GM23248 (cell line): Measurements from ENCODE around the gene LENG8. TPM values are rescaled to one million over a fixed set of nuclear protein-coding genes. Genes with fewer than 3 reads are reported as not detected.

Experiments
- DNase-seq: peaks from one replicate; pipeline ENCODE4 v3.0.0-alpha.2; 2015
- H2AFZ ChIP-seq: fragments of 200-600 bp; sonication (generic); 2 replicates; pipeline ENCODE4 v1.6.1; 2016; ENCODE audit warnings: antibody characterized with exemption
- H3F3A ChIP-seq: fragments of 200-600 bp; sonication (generic); 2 replicates; pipeline ENCODE4 v1.6.1; 2016; ENCODE audit warnings: mild to moderate bottlenecking, antibody characterized with exemption, mixed run types; ENCODE audit not compliant: insufficient read depth
- H3K27ac ChIP-seq: fragments of 200-600 bp; sonication (generic); 2 replicates; pipeline ENCODE4 v1.5.1; 2016; ENCODE audit warnings: mild to moderate bottlenecking
- H3K27me3 ChIP-seq: fragments of 200-600 bp; sonication (generic); replicated peaks from 2 replicates; pipeline ENCODE4 v1.6.1; 2016; ENCODE audit warnings: mild to moderate bottlenecking; ENCODE audit not compliant: insufficient read depth
- H3K36me3 ChIP-seq: fragments of 200-600 bp; sonication (generic); 2 replicates; pipeline ENCODE4 v1.6.1; 2016; ENCODE audit warnings: low read depth, mild to moderate bottlenecking
- H3K4me1 ChIP-seq: fragments of 200-600 bp; sonication (generic); 2 replicates; pipeline ENCODE4 v1.6.1; 2016; ENCODE audit warnings: mild to moderate bottlenecking; ENCODE audit not compliant: insufficient read depth
- H3K4me2 ChIP-seq: fragments of 200-600 bp; sonication (generic); one replicate; pipeline ENCODE4 v1.6.1; 2016; ENCODE audit warnings: mild to moderate bottlenecking; ENCODE audit not compliant: unreplicated experiment
- H3K4me3 ChIP-seq: fragments of 200-600 bp; sonication (generic); 2 replicates; pipeline ENCODE4 v1.5.1; 2016; ENCODE audit warnings: mild to moderate bottlenecking
- H3K79me2 ChIP-seq: fragments of 200-600 bp; sonication (generic); 2 replicates; pipeline ENCODE4 v1.6.1; 2016; ENCODE audit warnings: mild to moderate bottlenecking; ENCODE audit not compliant: insufficient read depth
- H3K9ac ChIP-seq: fragments of 200-600 bp; sonication (generic); 2 replicates; pipeline ENCODE4 v1.6.1; 2016; ENCODE audit warnings: mild to moderate bottlenecking
- H3K9me2 ChIP-seq: fragments of 200-600 bp; sonication (generic); 2 replicates; pipeline ENCODE4 v1.6.1; 2016; ENCODE audit warnings: mixed run types, mild to moderate bottlenecking, moderate library complexity; ENCODE audit not compliant: insufficient read depth
- H3K9me3 ChIP-seq: fragments of 200-600 bp; sonication (generic); one replicate; pipeline ENCODE4 v1.6.1; 2017; ENCODE audit warnings: low read depth
- H4K20me1 ChIP-seq: fragments of 200-600 bp; sonication (generic); 2 replicates; pipeline ENCODE4 v1.6.0; 2016; ENCODE audit not compliant: insufficient read depth
- EZH2 ChIP-seq: fragments of 200-600 bp; sonication (generic); IDR thresholded peaks from 2 replicates; pipeline ENCODE4 v1.6.1; 2018; ENCODE audit warnings: antibody characterized with exemption, mild to moderate bottlenecking; ENCODE audit not compliant: insufficient read depth, poor library complexity, severe bottlenecking
- EZH2phosphoT487 ChIP-seq: fragments of 200-600 bp; sonication (generic); IDR thresholded peaks from 2 replicates; pipeline ENCODE4 v1.6.1; 2018; ENCODE audit warnings: antibody characterized with exemption, moderate library complexity, mild to moderate bottlenecking, low read depth; ENCODE audit not compliant: insufficient read depth
- WGBS, 2 experiments: methylation state at CpG; one replicate each; pipeline ENCODE4 v1.1.6; 2015 to 2017; ENCODE audit warnings: low lambda C conversion rate in 2 of 2, low coverage in 1 of 2; ENCODE audit errors: missing lambda C conversion rate in 2 of 2; 5-methylcytosine and 5-hydroxymethylcytosine counted together
- in situ Hi-C: fragments of 300-500 bp; cut with MboI; formaldehyde crosslinking; loops from 2 replicates; pipeline ENCODE4 v1.15.0; 2020
- polyA plus RNA-seq: library from polyadenylated mRNA; unstranded; fragments of >200 nt; fragmentation: Nextera tagmentation; extraction: Ambion mirVana; gene quantifications from 2 replicates; pipeline ENCODE4 v1.2.1, GENCODE V29; 2016
- total RNA-seq: library from RNA; depleted of rRNA; stranded (reverse); fragments of >200 nt; shearing (Covaris generic); gene quantifications from 2 replicates; pipeline ENCODE4 v1.2.3, GENCODE V29; 2014

The LENG8 gene
- total and polyA plus RNA-seq, 2 experiments from 2014 or later, result 29.2 to 45.5 TPM

DNA sequence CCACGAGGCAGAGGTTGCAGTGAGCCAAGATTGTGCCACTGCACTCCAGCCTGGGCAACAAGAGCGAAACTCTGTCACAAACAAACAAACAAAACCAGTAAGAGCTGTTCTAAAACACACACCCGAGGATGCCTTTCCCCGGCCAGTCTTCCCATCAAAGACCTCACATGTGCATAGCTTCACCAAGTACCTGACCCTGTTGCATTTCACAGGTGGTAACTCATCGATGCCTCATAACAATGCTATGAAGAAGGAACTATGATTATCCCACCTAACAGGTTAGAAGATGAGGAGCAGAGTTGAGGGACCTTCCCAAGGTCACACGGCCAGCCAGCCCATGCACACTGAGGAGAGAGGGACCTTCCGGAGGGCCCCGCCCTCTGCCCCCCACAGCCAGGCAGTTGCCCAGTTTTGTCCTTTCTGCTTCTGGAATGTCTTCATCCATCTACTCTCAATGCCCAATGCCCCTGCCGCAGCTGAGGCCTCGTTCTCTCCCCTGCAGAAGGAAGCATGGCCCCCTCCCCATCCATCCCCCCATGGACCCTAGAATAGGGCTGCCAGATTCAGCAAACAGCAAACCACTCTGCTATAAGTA is 16.8 kb upstream of the LENG8 start:
- in situ Hi-C loops, result no loop called here
- DNase-seq, result no peak
- WGBS, 2 experiments, result 58 to 59% methylated on average over 10 of the region's 10 CpGs

DNA sequence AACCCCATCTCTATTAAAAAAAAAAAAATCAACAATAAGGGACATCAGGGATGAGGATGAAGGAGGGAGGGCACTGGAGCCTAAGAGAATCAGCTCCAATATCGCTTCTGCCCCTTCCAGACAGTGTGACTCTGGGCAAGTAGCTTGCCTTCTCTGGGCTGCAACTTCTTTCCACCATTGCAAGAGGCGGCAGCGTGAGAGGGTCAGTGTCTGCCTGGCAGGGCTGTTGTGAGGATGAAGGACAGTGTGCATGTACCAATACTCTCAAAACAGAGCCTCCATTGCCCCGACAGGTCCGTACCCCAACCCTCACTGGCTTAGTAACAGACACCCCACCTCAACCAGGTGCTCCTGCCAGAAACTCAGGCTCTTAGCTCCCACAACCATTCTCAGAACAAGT is 15.3 kb upstream of the LENG8 start:
- in situ Hi-C loops, result no loop called here

More for the DNA sequence above, 16.8 kb upstream of the LENG8 start:
- no peaks in the 10 kb centered on the region for H3K9me3 ChIP-seq
- TF ChIP-seq EZH2 (no peak), EZH2phosphoT487 (no peak)
- H3K27ac ChIP-seq, result no peak overlapping the region
- H3K36me3 ChIP-seq, result no peaks in the 10 kb centered on the region
- H3K4me3 ChIP-seq, result no peak overlapping the region
- no peaks in the 10 kb centered on the region for H3K9me2 ChIP-seq
- no peaks in the 10 kb centered on the region for H3K27me3 ChIP-seq
- no peak overlapping the region for H3K9ac ChIP-seq
- H3K4me2 ChIP-seq, result no peak overlapping the region
- H2AFZ ChIP-seq, result no peak overlapping the region
- H4K20me1 ChIP-seq, result no peaks in the 10 kb centered on the region
- H3K4me1 ChIP-seq, result no peaks in the 10 kb centered on the region
- no peaks in the 10 kb centered on the region for H3F3A ChIP-seq
- no peaks in the 10 kb centered on the region for H3K79me2 ChIP-seq

DNA sequence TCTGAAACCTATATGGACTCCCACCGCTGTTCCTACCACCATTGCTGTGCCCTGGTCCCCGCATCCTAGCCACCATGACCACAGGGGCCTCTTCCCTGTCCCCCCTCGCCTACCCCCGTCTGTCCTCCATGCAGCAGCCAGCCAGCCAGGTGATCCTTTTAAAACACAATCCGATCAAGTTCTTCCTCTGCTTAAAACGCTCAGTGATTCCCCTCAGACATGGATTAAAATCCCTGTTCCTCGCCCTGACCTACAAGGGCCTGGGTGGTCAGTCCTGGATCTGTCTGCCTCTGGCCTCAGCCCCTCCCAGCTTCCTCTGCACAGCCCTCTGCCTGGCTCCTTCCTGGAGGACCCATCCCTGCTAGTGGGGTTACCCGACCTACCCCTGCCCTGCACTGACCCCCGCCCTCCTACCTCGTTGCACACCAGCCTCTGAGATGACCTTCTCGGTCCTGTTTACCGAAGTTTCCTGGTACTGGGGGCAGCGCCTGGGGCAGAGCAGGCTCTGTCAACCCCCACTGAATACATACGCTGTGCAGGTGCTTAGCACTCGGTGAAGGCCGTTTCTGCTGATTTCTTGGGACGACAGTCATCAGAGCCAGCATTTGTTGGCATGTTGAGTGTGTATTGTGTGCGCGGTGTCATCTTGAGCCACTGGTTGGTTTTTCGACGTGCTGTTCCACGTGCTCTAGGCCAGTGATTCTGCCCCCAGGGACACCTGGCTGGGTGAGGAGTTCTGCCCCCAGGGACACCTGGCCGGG is 14.7 kb upstream of the LENG8 start:
- Histone ChIP-seq H3K9ac (no peak overlapping the region), H3K27ac (no peak overlapping the region), H4K20me1 (no peaks in the 10 kb centered on the region), H3K9me2 (no peaks in the 10 kb centered on the region), H3K9me3 (no peaks in the 10 kb centered on the region), H3K27me3 (no peaks in the 10 kb centered on the region), H3K79me2 (peaks cover 5% of the 10 kb centered on the region; the same call in 1 of the 2 replicates), H3K4me1 (no peaks in the 10 kb centered on the region), H2AFZ (no peak overlapping the region), H3K4me3 (no peak overlapping the region), H3K4me2 (no peak overlapping the region), H3F3A (no peaks in the 10 kb centered on the region), H3K36me3 (no peaks in the 10 kb centered on the region)
- no peak for DNase-seq
- in situ Hi-C loops, result no loop called here
- TF ChIP-seq EZH2 (no peak), EZH2phosphoT487 (no peak)
- 54 to 61% methylated on average over 23 of the region's 23 CpGs for WGBS, 2 experiments

More for the DNA sequence above, 15.3 kb upstream of the LENG8 start:
- Histone ChIP-seq H3K9ac (no peak overlapping the region), H3K36me3 (no peaks in the 10 kb centered on the region), H3K9me2 (no peaks in the 10 kb centered on the region), H3K4me3 (no peak overlapping the region), H3F3A (no peaks in the 10 kb centered on the region), H3K4me1 (no peaks in the 10 kb centered on the region), H2AFZ (no peak overlapping the region), H3K4me2 (no peak overlapping the region), H3K79me2 (peaks cover 5% of the 10 kb centered on the region; the same call in 1 of the 2 replicates), H3K27ac (no peak overlapping the region), H4K20me1 (no peaks in the 10 kb centered on the region), H3K9me3 (no peaks in the 10 kb centered on the region), H3K27me3 (no peaks in the 10 kb centered on the region)
- DNase-seq, result no peak
- TF ChIP-seq EZH2, result no peak
- no peak for TF ChIP-seq EZH2phosphoT487
- 58 to 63% methylated on average over 5 of the region's 5 CpGs for WGBS, 2 experiments

DNA sequence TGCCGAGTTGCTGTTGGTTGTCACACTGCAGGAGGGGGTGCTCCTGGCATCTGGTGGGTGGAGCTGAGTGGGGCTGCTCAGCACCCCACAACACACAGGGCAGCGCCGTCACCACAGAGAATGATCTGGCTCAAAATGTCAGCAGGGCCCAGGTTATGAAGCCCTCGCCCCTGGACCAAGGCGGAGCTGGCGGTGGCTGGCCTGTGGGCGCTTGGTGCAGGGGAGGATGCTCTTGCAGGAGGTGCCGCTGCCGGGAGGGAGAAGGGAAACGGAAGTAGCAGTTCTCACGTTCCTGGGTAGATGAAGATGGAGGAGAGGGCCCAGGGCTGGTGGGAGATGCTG is 14.2 kb upstream of the LENG8 start:
- TF ChIP-seq EZH2, result no peak
- TF ChIP-seq EZH2phosphoT487, result no peak
- WGBS, 2 experiments, result 48 to 52% methylated on average over 11 of the region's 11 CpGs
- in situ Hi-C loops, result no loop called here
- peaks cover 5% of the 10 kb centered on the region; the same call in 1 of the 2 replicates for H3K79me2 ChIP-seq
- H3K36me3 ChIP-seq, result no peaks in the 10 kb centered on the region
- H3K4me3 ChIP-seq, result no peak overlapping the region
- H4K20me1 ChIP-seq, result no peaks in the 10 kb centered on the region
- no peak overlapping the region for H3K27ac ChIP-seq
- no peaks in the 10 kb centered on the region for H3K9me3 ChIP-seq
- H3F3A ChIP-seq, result no peaks in the 10 kb centered on the region
- no peak overlapping the region for H3K9ac ChIP-seq
- H3K4me2 ChIP-seq, result no peak overlapping the region
- H3K4me1 ChIP-seq, result no peaks in the 10 kb centered on the region
- no peak for DNase-seq
- no peaks in the 10 kb centered on the region for H3K27me3 ChIP-seq
- no peaks in the 10 kb centered on the region for H3K9me2 ChIP-seq
- no peak overlapping the region for H2AFZ ChIP-seq
